Measurements from ENCODE around the gene EFHC1. TPM values are rescaled to one million over a fixed set of nuclear protein-coding genes. Genes with fewer than 3 reads are reported as not detected.

Gene EFHC1
- total RNA-seq, 4 donors from 2014 or later = 0.46 to 9.3 (median 1.5) TPM

DNA sequence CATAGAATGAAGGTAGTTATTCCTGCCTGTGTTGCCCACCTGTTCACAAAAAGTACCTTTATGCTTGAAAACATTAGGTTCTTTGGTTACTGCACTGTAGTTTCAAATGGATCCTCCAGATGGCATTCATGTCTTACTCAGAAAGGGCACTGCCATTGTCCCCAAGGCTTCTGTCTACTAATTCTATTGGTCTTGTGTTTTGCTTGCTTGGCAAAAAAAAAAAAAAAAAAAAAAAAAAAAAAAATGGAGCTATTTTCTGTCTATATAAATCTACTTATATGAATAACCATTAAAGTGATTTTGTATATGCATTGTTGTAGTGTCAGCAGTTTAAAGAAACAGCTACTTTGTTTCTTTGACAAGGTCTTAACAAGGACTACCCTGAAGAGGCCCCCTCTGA, 12.7 kb upstream of the EFHC1 start:
- TF ChIP-seq POLR2A (IDR thresholded peaks at IDR 0.05) = no peak
- peak in 1 of 5 experiments; percentile 24 for TF ChIP-seq CTCF (IDR thresholded peaks at IDR 0.05 in 4 of 5, conservative IDR thresholded peaks at IDR 0.05 in 1 of 5)
- no peaks in the 10 kb centered on the region for H3K9me3 ChIP-seq
- no peak for DNase-seq
- no peaks in the 10 kb centered on the region for H3K36me3 ChIP-seq
- no peaks in the 10 kb centered on the region for H3K27me3 ChIP-seq
- ATAC-seq = no peak
- H3K4me1 ChIP-seq = no peaks in the 10 kb centered on the region
- H3K4me3 ChIP-seq = no peak overlapping the region
- in situ Hi-C loops (cut with MboI; ENCODE audit: low sequenced_read_pairs in 4 of 4) = loop anchor here in 2 of 4 donors (25.0 kb wide), 1 partner anchor 580 kb away; the partner anchor contains the start of gene GSTA4 (in 2 of the 2)
- intact Hi-C loops (cut with DNase I; ENCODE audit: low total_unique reads) = no loop called here
- H3K27ac ChIP-seq = no peak overlapping the region

DNA sequence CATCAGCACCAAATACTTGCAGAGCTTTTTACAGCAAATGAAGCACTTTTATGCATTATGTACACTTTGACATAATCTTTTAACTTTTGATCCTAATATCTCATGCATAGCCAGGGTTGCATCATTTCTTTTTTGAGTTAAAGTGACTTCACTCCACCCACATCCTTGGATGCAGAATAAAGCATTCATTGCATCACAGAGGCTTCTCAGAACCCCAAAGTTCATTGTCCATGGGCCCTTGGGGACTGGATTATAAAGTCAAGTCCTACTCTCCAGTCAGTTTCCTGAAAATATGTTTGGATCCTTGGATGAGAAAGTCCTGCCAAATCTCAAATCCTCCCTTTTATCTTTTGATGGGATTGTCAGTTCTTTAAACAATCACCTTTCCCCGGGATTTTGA, 10.6 kb upstream of the EFHC1 start:
- intact Hi-C loops (cut with DNase I; ENCODE audit: low total_unique reads) = no loop called here
- DNase-seq (no peak), ATAC-seq (no peak)
- in situ Hi-C loops (cut with MboI; ENCODE audit: low sequenced_read_pairs in 4 of 4) = loop anchor here in 2 of 4 donors (25.0 kb wide), 1 partner anchor 578 kb away; the partner anchor contains the start of gene GSTA4 (in 2 of the 2)
- no peaks in the 10 kb centered on the region for H3K27me3 ChIP-seq
- TF ChIP-seq POLR2A (IDR thresholded peaks at IDR 0.05) (no peak), CTCF (IDR thresholded peaks at IDR 0.05 in 4 of 5, conservative IDR thresholded peaks at IDR 0.05 in 1 of 5) (no peak)
- H3K4me1 ChIP-seq = no peaks in the 10 kb centered on the region
- H3K27ac ChIP-seq = no peak overlapping the region
- H3K36me3 ChIP-seq = no peaks in the 10 kb centered on the region
- no peaks in the 10 kb centered on the region for H3K9me3 ChIP-seq
- no peak overlapping the region for H3K4me3 ChIP-seq

GRCh38 chr6:52410979-52411378, 9.2 kb upstream of the EFHC1 start:
- intact Hi-C loops (cut with DNase I; ENCODE audit: low total_unique reads) = no loop called here
- no peak for TF ChIP-seq POLR2A (IDR thresholded peaks at IDR 0.05)
- no peak for TF ChIP-seq CTCF (IDR thresholded peaks at IDR 0.05 in 4 of 5, conservative IDR thresholded peaks at IDR 0.05 in 1 of 5)

DNA sequence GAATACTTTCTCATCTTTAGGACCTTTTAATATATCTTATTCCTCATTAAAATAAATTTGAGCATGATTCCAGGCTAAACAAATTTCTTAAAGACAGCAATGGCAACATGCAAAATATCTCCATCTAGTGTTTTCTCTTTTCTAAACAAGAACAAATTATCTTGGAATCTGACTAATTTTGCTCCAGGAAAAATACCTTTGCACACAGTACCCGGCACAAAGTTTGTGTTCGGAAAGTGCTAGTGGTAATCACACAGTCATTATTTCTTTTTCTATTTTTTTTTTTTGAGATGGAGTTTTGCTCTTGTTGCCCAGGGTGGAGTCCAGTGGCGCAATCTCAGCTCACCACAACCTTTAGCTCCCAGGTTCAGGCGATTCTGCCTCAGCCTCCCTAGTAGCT, 8.2 kb upstream of the EFHC1 start:
- DNase-seq (no peak), ATAC-seq (no peak)
- in situ Hi-C loops (cut with MboI; ENCODE audit: low sequenced_read_pairs in 4 of 4) = loop anchor here (10.0 to 25.0 kb wide), 3 partner anchors 83 to 575 kb away; partner anchors contain the start of genes GSTA4 (in 2 of the 4) and MCM3 (in 1 of the 4)
- intact Hi-C loops (cut with DNase I; ENCODE audit: low total_unique reads) = no loop called here
- Histone ChIP-seq H3K36me3 (no peaks in the 10 kb centered on the region), H3K27me3 (no peaks in the 10 kb centered on the region), H3K4me3 (no peak overlapping the region), H3K9me3 (no peaks in the 10 kb centered on the region), H3K27ac (no peak overlapping the region), H3K4me1 (no peaks in the 10 kb centered on the region)
- no peak for TF ChIP-seq CTCF (IDR thresholded peaks at IDR 0.05 in 4 of 5, conservative IDR thresholded peaks at IDR 0.05 in 1 of 5)
- TF ChIP-seq POLR2A (IDR thresholded peaks at IDR 0.05) = no peak

More at GRCh38 chr6:52410979-52411378, 9.2 kb upstream of the EFHC1 start:
- H3K4me1 ChIP-seq = no peaks in the 10 kb centered on the region
- H3K4me3 ChIP-seq = no peak overlapping the region
- in situ Hi-C loops (cut with MboI; ENCODE audit: low sequenced_read_pairs in 4 of 4) = loop anchor here (10.0 to 25.0 kb wide), 3 partner anchors 84 to 576 kb away; partner anchors contain the start of genes GSTA4 (in 2 of the 4) and MCM3 (in 1 of the 4)
- ATAC-seq (no peak), DNase-seq (no peak)
- H3K27me3 ChIP-seq = no peaks in the 10 kb centered on the region
- H3K27ac ChIP-seq = no peak overlapping the region
- no peaks in the 10 kb centered on the region for H3K9me3 ChIP-seq
- no peaks in the 10 kb centered on the region for H3K36me3 ChIP-seq

- in situ Hi-C loops (cut with MboI; ENCODE audit: low sequenced_read_pairs in 4 of 4) = loop anchor here (5.0 to 25.0 kb wide), 7 partner anchors 79 to 572 kb away; partner anchors contain the start of genes GSTA4 (in 2 of the 4) and MCM3 (in 1 of the 4)
- DNase-seq (no peak), ATAC-seq (no peak)
- Histone ChIP-seq H3K4me1 (peaks cover under 1 to 5% of the 10 kb centered on the region in 2 donors), H3K27me3 (no peaks in the 10 kb centered on the region), H3K27ac (no peak overlapping the region), H3K36me3 (no peaks in the 10 kb centered on the region), H3K4me3 (no peak overlapping the region), H3K9me3 (no peaks in the 10 kb centered on the region)
- intact Hi-C loops (cut with DNase I; ENCODE audit: low total_unique reads) = no loop called here
- TF ChIP-seq CTCF (IDR thresholded peaks at IDR 0.05 in 4 of 5, conservative IDR thresholded peaks at IDR 0.05 in 1 of 5) (no peak), POLR2A (IDR thresholded peaks at IDR 0.05) (no peak)
These were observed 4.8 kb upstream of the EFHC1 start for GRCh38 chr6:52415333-52415732.
